ENCODE data around the gene PPP2R2D.

The PPP2R2D gene

DNA sequence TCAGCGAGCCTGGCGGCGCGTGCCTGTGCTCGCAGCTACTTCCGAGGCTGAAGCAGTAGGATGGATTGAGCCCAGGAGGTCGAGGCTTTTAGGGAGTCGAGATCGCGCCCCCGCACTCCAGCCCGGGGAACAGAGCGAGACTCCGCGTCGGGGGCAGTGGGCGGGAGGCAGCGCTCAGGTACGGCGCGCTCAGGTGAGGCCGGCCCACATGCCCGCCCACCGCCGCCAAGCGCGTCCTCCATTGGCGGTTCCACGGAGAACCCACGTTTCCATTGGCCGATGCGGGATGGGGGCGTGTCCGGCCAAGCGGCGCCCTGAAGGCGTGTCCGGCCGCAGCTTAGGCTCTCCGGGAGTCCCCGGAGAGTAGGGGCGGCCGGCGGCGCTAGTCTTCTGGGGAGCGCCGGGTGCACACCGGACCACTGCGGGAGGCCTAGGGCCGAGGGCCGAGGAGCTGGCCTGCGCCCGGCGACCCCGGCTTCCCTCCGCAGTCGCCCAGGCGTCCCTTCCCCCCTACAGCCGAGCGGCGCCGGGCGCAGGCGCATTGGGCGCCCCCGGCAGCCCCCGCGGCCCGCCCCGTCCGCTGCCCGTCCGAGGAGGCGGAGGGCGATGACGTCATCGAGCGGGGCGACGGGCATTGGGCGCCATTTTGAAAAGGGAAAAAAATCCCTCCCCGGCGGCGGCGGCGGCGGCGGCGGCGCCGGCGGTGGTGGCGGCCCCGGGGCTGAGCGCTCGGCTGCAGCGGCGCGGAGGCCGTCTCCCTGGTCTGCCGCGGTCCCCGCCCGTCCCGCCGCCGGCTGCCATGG lies at the start of gene PPP2R2D:
Gene PPP2R2D, plus strand, starts transcription at position 659 of the 803 bp plus-strand sequence. Its CDS starts 141 bp downstream, at position 800.
- Histone ChIP-seq H2AFZ (ENCODE audit: low read depth, low read length) (peak within 1 kb of the TSS; percentile 98), H3K36me3 (ENCODE audit: insufficient read depth, low read length) (peaks cover 9% of the 10 kb centered on the region), H3K4me3 (ENCODE audit: low read length) (peak within 1 kb of the TSS; percentile 97), H3K9me3 (ENCODE audit: low read length) (no peaks in the 10 kb centered on the region), H3K4me1 (ENCODE audit: insufficient read depth, low read length) (peaks cover 19% of the 10 kb centered on the region), H3K27me3 (ENCODE audit: insufficient read depth, low read length) (peaks cover 14% of the 10 kb centered on the region)

GRCh38 chr10:131851346-131851745 lies 49.5 kb upstream of the PPP2R2D start:
- Histone ChIP-seq H3K36me3 (ENCODE audit: insufficient read depth, low read length) (no peaks in the 10 kb centered on the region), H3K4me3 (ENCODE audit: low read length) (no peak overlapping the region), H3K27me3 (ENCODE audit: insufficient read depth, low read length) (peaks cover 13% of the 10 kb centered on the region), H2AFZ (ENCODE audit: low read depth, low read length) (no peak overlapping the region), H3K9me3 (ENCODE audit: low read length) (no peaks in the 10 kb centered on the region), H3K4me1 (ENCODE audit: insufficient read depth, low read length) (no peaks in the 10 kb centered on the region)

DNA sequence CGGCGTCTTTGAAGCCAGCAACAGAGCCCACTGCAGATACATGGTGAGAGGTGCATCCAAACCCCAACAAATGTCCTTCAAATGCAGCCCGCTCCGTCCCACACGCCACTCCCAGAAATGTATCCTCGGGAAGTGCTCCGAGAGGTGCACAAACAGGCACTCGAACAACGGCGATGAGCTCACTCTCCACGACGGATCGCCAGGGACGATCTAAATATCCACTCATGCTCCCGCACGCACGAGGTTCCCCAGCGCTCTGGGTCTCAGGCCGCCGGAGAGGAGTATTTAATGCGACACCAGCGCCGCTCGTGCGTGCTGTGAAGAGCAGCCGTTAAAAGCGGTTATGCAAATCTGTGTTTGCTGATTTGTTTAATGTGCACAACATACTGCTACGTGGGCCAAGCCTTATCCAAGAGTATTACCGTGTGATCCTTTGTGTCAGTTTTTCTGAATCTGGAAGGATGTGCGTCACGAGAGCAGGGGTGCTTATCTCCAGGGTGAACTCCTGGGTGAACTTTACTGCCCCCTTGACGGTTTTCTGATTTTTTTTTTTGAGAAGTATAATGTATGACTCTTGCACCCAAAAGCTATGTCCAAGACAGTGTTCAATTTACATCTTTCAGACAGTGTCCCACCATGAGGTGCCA lies 48.5 kb upstream of the PPP2R2D start:
- peaks cover 9% of the 10 kb centered on the region for H3K27me3 ChIP-seq (ENCODE audit: insufficient read depth, low read length)
- no peak overlapping the region for H2AFZ ChIP-seq (ENCODE audit: low read depth, low read length)
- H3K36me3 ChIP-seq (ENCODE audit: insufficient read depth, low read length), result no peaks in the 10 kb centered on the region
- no peaks in the 10 kb centered on the region for H3K9me3 ChIP-seq (ENCODE audit: low read length)
- no peak overlapping the region for H3K4me3 ChIP-seq (ENCODE audit: low read length)
- no peaks in the 10 kb centered on the region for H3K4me1 ChIP-seq (ENCODE audit: insufficient read depth, low read length)

- no peaks in the 10 kb centered on the region for H3K36me3 ChIP-seq (ENCODE audit: insufficient read depth, low read length)
- no peak overlapping the region for H3K4me3 ChIP-seq (ENCODE audit: low read length)
- no peaks in the 10 kb centered on the region for H3K4me1 ChIP-seq (ENCODE audit: insufficient read depth, low read length)
- peaks cover 6% of the 10 kb centered on the region for H3K27me3 ChIP-seq (ENCODE audit: insufficient read depth, low read length)
- H2AFZ ChIP-seq (ENCODE audit: low read depth, low read length), result no peak overlapping the region
- no peaks in the 10 kb centered on the region for H3K9me3 ChIP-seq (ENCODE audit: low read length)
Observed at GRCh38 chr10:131852823-131853609, 47.8 kb upstream of the PPP2R2D start.

DNA sequence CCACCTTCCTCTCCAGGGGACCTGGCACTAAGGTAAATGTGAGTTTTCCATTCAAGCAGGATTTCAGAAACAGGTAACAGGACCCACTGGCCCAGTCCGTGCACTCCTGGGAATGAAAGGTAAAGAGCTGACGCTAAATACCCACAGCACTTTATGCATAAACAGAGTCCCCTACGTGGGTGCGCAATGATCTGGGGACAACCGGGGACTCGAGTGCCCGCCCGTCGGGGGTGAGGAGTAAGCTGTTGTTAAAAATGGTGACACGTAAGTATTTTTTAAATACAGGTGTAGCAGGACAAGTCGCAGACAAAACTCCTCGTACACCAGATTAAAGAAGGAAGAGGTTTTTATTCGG lies 47.2 kb upstream of the PPP2R2D start:
- H3K36me3 ChIP-seq (ENCODE audit: insufficient read depth, low read length), result no peaks in the 10 kb centered on the region

DNA sequence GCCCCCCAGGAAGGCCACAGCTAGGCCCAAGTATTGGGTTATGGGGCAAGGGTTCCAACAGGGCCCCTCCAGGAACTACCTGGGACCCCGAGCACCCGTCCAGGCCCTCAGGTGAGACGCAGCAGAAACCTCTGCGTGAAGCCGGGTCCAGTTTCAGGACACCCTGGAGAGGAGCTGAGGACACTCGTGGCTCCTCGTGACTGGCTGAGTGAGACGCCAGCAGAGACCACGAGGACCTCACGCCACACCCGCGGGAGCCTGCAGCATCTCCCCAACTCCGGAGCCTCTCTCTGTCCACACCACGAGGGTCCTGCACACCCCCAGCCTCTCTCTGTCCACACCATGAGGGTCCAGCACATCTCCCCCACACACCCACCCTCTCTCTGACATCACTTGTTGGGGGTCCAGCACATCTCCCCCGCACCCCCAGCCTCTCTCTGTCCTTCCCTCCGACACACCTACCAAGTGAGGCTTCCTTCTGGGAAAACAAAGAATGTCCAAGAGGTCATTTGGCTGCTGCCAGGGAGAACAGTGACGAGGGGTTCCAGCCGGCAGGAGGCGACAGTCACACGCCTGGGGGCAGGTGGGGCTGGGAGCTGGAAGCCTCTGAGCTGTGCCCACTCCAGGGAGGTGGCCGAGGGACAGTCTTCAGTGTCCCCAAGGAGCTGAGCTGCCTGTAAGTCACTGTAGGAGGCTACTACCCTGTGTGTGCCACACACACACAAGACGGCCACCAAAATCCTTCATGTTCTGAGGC lies 46.1 kb upstream of the PPP2R2D start:
- H3K4me1 ChIP-seq (ENCODE audit: insufficient read depth, low read length), result no peaks in the 10 kb centered on the region
- H2AFZ ChIP-seq (ENCODE audit: low read depth, low read length), result no peak overlapping the region
- no peak overlapping the region for H3K4me3 ChIP-seq (ENCODE audit: low read length)
- H3K27me3 ChIP-seq (ENCODE audit: insufficient read depth, low read length), result peaks cover 6% of the 10 kb centered on the region
- no peaks in the 10 kb centered on the region for H3K36me3 ChIP-seq (ENCODE audit: insufficient read depth, low read length)
- no peaks in the 10 kb centered on the region for H3K9me3 ChIP-seq (ENCODE audit: low read length)

More for the DNA sequence above, 47.2 kb upstream of the PPP2R2D start:
- H3K4me3 ChIP-seq (ENCODE audit: low read length), result no peak overlapping the region
- H3K4me1 ChIP-seq (ENCODE audit: insufficient read depth, low read length), result no peaks in the 10 kb centered on the region
- H3K9me3 ChIP-seq (ENCODE audit: low read length), result no peaks in the 10 kb centered on the region
- H3K27me3 ChIP-seq (ENCODE audit: insufficient read depth, low read length), result peaks cover 6% of the 10 kb centered on the region
- H2AFZ ChIP-seq (ENCODE audit: low read depth, low read length), result no peak overlapping the region

DNA sequence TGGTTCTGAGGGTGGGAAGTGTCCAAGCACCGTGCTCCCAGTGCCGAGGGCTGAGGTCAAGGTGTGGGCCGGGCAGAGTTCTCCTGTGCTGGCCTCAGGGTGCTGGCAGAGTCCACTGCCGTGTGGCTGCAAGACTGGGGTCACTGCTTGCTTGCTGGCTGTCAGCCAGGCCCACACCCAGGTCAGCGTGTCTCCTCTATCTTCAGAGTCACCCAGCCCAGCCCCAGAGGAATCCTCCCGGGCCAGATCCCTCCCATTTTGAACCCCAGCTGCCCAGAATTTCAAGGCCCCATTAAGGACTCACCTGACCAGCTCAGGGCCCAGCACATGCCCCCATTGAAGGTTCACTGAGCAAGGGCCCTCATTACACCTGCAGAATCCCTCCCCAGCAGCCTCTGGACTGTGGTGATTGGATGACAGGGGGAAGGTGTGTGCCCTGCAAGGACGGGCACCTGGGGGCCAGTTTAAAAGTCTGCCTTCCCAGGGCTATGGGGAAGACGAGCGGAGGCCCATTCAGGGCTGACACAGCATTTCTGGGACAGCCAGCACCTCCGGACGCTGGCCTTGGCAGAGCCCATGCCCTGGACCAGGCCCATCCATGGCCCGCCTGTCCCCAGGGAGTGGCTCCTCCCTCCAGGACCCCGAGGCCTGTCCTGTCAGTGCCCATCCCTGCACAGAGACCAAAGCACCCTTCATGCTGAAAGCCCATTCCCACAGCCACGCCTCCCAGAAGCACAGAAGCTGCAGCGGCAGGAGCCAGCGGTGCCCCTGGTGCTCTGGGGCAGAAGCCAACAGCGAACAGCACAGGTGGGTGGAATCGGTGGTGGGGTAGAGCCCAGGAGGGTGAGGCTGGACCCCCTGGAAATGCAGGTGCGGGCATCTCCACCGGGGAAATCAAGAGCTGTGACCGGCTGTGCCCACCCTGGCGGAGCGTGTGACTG lies 45.1 kb upstream of the PPP2R2D start:
- Histone ChIP-seq H2AFZ (ENCODE audit: low read depth, low read length) (no peak overlapping the region), H3K27me3 (ENCODE audit: insufficient read depth, low read length) (peaks cover 9% of the 10 kb centered on the region), H3K36me3 (ENCODE audit: insufficient read depth, low read length) (no peaks in the 10 kb centered on the region), H3K9me3 (ENCODE audit: low read length) (no peaks in the 10 kb centered on the region), H3K4me3 (ENCODE audit: low read length) (no peak overlapping the region), H3K4me1 (ENCODE audit: insufficient read depth, low read length) (no peaks in the 10 kb centered on the region)

GRCh38 chr10:131856441-131857094 lies 44.2 kb upstream of the PPP2R2D start:
- H2AFZ ChIP-seq (ENCODE audit: low read depth, low read length), result no peak overlapping the region
- no peaks in the 10 kb centered on the region for H3K9me3 ChIP-seq (ENCODE audit: low read length)
- H3K36me3 ChIP-seq (ENCODE audit: insufficient read depth, low read length), result no peaks in the 10 kb centered on the region
- H3K4me3 ChIP-seq (ENCODE audit: low read length), result no peak overlapping the region
- no peaks in the 10 kb centered on the region for H3K4me1 ChIP-seq (ENCODE audit: insufficient read depth, low read length)
- H3K27me3 ChIP-seq (ENCODE audit: insufficient read depth, low read length), result peaks cover 10% of the 10 kb centered on the region

GRCh38 chr10:131857156-131858117 lies 43.4 kb upstream of the PPP2R2D start:
- Histone ChIP-seq H3K36me3 (ENCODE audit: insufficient read depth, low read length) (no peaks in the 10 kb centered on the region), H2AFZ (ENCODE audit: low read depth, low read length) (no peak overlapping the region), H3K9me3 (ENCODE audit: low read length) (no peaks in the 10 kb centered on the region), H3K4me1 (ENCODE audit: insufficient read depth, low read length) (no peaks in the 10 kb centered on the region), H3K27me3 (ENCODE audit: insufficient read depth, low read length) (peaks cover 10% of the 10 kb centered on the region), H3K4me3 (ENCODE audit: low read length) (no peak overlapping the region)

GRCh38 chr10:131858118-131858515 lies 42.7 kb upstream of the PPP2R2D start:
- H3K9me3 ChIP-seq (ENCODE audit: low read length), result no peaks in the 10 kb centered on the region
- H3K4me3 ChIP-seq (ENCODE audit: low read length), result no peak overlapping the region
- H3K27me3 ChIP-seq (ENCODE audit: insufficient read depth, low read length), result peaks cover 10% of the 10 kb centered on the region
- H3K36me3 ChIP-seq (ENCODE audit: insufficient read depth, low read length), result no peaks in the 10 kb centered on the region
- no peaks in the 10 kb centered on the region for H3K4me1 ChIP-seq (ENCODE audit: insufficient read depth, low read length)
- no peak overlapping the region for H2AFZ ChIP-seq (ENCODE audit: low read depth, low read length)

Measured in neuron (in vitro differentiated cells).